D341Med (cell line): ENCODE measurements around the gene VAMP4.

Source experiments
- DNase-seq: peaks from one replicate; pipeline ENCODE4 v3.0.0; 2012; ENCODE audit warnings: low spot score

VAMP4 gene, protein sequence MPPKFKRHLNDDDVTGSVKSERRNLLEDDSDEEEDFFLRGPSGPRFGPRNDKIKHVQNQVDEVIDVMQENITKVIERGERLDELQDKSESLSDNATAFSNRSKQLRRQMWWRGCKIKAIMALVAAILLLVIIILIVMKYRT

DNA sequence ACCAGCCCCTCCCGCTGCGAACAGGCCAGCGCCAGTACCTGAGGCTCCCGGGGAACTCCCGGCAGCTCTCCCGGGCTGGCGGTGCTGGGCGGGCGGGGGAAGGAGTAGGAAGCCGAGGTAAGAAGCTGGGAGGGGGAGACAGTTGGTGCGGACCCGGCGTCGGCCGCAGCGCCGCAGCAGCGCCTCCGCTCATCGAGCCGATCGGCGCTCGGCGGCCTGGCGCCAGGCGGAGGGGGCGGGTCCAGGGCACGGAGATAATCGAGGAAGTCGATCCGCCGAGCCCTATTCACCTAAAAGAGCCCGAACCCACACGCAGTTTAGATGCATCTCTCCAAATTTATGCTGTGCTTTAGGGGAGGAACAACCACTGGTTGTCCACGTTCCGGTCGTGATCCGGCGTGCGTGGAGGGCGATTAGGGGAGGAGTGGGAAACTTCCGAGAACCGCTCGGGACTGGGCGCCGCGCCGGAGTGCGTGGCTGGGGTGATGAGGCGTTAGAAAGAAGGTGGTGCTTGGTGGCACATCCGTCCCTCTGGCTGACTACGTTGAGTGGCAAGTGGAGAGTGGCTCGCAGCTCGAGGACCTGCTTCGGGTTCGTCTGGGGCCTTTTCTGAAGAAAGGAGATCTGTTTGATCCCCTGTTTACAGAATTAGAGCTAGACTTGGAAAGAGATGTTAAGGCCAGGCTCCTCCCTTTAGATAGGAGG lies at the start of gene VAMP4:
Gene VAMP4, minus strand, starts transcription at position 194 of the 705 bp plus-strand sequence. CDS start 3,651 bp downstream, outside the sequence.
- peak; percentile 96 for DNase-seq

DNA sequence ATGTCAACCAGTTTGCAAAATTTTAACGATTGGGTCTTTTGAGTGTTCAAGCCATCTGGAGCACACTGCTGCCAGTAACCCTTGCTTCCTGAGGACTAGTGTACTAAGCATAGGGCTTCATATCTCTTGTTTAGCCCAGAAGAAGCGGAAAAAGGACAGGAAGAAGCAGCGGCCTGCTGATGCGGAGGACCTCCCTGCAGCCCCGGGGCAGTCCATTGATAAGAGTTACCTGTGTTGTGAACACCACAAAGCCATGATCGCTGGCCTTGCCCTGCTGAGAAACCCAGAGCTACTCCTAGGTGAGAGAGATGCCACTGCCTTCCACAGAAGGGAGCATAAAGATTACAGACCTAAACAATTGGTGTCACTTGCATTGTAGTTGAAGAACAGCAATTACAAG lies 48.5 kb upstream of the VAMP4 start:
- DNase-seq, result no peak

DNA sequence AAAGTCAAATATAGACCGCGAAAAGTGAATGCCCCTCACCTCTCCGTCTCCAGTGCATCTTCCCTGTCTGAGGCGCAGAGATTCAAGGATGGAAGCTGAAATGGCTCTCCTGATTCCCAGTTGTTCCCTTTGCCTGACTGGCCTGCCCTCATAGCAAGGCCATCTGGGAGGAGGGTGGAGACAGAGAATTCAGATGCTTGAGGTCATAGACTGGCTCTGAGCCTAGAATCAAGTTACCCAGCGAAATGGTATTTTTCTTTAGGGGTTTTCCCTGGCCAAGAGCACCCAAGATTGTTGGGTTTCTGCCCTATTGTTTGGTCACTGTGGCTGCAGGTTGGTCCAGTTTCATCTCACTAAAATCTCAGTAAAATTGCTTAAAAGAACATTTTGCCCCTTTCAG lies 46.8 kb upstream of the VAMP4 start:
- DNase-seq, result no peak

DNA sequence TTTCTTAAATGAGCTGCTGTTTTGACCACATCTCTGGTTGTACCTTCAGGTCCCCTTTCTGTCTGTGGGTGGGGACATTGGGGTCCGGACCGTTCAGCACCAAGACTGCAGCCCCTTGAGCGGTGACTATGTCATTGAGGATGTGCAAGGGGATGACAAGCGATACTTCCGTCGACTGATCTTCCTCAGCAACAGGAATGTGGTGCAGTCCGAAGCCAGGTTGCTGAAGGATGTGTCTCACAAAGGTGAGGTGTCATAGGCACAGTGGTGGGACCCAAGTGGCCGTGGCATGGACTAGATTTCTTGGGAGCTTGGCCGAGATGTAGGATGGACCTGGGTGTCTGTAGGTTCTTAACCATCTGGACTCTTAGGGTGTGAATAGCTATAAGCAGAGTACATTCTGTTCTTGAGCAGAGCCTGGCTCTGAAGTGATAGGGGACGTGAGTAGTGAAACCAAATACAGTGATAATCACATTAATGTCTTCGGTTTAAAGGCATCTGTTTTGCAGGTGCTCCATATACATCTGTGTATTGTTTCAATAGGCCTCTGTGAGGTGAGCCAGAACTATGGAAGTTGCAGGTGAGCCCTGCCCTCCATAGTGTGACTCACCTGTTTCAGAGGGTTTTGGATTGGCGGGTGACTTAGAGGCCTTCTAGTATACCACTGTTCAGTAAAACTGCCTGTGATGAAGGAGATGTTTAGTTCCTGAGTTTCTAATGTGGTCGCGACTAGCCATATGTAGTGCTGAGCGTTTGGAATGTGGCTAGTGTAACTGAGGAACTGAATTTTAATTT lies 46.0 kb upstream of the VAMP4 start:
- DNase-seq, result no peak

DNA sequence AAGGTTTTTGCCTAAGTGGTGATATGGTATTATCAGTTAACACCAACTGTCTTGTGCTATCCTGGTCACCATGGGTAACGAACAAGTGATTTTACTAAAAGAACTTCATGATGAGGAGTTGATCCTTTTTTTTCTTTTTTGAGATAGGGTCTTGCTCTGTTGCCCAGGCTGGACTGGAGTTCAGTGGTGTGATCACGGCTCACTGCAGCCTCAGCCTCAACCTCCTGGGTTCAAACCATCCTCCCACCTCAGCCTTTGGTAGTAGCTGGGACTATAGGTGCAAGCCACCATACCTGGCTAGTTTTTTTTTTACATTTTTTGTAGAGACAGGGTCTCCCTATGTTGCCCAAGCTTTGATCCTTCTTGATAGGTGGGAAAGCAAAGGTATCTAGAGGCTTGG lies 44.7 kb upstream of the VAMP4 start:
- no peak for DNase-seq

DNA sequence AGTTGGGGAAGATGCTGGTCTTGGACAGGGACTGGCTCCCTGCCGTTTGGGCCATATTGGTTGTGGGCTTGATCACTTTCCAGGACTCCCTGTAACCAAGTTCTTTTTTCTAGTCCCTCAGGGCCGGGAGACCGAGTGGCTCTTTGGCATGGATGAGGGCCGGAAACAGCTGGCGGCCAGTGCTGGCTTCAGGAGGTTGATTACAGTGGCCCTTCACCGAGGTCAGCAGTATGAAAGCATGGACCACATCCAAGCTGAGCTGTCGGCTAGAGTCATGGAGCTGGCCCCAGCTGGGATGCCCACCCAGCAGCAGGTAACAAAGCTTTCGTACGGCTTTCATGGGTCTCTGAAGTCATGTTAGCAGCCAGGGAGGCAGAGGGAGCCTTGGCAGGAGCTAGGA lies 43.9 kb upstream of the VAMP4 start:
- no peak for DNase-seq

DNA sequence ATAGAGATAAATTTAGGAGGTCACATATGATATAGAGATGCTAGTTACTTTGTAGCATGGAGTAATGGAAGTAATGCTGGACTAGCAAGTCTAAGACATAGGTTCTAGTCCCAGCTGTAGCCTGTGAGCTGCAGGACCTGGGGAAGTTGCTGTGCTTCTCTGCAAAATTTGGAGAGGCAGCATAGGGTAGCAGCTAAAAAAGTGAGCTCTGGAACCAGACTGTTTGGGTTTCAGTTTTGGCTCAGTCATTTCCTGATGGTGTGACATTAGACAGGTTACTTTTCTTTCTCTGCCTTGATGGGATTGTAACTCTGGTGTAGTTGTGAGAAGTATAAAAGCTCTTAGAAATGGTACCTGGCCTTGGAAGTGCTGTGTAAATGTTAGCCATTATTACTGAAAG lies 42.9 kb upstream of the VAMP4 start:
- no peak for DNase-seq

DNA sequence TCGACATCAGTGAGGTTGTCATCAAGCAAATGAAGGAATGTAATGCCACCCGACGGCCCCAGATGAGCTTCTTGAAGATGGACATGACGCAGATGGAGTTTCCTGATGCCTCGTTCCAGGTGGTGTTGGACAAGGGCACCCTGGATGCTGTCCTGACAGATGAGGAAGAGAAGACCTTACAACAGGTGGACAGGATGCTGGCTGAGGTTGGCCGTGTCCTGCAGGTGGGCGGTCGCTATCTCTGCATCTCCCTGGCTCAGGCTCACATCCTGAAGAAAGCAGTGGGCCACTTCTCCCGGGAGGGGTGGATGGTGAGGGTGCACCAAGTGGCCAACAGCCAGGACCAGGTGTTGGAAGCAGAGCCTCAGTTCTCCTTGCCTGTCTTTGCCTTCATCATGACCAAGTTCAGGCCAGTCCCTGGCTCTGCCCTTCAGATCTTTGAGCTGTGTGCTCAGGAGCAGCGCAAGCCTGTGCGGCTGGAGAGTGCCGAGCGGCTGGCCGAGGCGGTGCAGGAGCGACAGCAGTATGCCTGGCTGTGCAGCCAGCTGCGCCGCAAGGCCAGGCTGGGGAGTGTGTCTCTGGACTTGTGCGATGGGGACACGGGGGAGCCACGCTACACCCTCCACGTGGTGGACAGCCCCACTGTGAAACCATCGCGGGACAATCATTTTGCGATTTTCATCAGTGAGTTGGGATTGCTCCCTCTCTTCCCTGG lies 42.1 kb upstream of the VAMP4 start:
- no peak for DNase-seq

DNA sequence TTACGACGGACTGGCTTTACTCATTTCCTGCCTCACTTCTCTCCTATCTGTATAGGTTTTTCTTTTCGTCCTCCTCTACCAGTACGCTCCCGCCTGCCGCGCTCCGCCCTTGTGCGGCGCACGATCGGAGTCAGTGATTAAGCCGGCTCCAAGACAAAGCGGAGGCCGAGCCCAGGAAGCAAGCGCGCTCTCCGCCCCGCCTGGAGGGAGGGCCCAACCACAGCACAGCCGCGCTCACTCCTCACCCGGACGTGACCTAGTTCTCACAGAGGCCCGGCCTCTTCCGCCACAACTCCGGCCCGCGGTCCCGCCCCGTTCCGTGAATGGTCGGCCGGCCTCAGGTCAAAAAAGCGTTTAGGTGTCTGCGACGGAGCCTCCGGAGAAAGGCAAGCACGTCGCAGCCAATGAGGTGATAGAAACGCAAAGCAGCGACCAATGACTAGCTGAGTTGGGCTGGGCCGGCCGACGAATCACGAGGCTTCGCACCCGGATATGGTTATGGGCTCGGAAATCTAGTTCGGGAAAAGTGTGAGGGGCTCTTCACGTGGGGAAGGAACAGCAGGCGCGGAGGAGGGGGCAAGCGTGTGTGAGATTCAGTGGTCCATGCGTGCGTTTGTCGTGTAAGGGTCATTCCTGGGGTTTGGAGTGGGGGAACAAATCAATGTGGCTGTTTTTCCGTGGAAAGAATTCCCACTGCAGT lies 39.5 kb upstream of the VAMP4 start, which contains the start of gene METTL13:
Gene METTL13, plus strand, starts transcription at position 485 of the 700 bp plus-strand sequence. CDS start 308 bp downstream, outside the sequence.
- DNase-seq, result peak; percentile 99

DNA sequence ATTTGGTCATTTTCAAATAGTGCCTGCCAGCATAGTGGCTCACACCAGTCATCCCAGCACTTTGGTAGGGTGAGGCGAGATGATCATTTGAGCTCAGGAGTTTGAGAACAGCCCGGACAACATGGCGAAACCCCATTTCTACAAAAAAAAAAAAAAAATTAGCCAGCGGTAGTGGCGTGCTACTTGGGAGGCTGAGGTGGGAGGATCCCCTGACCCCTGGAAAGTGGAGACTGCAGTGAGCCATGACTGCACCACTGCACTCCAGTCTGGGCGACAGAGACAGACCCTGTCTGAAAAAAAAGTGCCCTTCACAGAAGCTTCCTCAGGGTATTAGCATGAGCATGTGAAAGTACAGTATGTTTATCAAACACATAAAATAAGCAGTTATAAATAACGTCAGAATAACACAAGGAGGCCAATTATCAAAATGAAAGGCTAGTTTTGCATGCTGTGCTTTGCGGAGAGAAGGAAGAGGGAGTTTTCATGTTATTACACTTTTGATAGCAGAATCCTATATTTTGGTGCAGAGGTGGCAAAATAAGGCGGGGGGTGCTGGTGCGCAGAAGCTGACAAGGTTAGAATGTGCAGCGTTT lies 38.8 kb upstream of the VAMP4 start:
- no peak for DNase-seq

DNA sequence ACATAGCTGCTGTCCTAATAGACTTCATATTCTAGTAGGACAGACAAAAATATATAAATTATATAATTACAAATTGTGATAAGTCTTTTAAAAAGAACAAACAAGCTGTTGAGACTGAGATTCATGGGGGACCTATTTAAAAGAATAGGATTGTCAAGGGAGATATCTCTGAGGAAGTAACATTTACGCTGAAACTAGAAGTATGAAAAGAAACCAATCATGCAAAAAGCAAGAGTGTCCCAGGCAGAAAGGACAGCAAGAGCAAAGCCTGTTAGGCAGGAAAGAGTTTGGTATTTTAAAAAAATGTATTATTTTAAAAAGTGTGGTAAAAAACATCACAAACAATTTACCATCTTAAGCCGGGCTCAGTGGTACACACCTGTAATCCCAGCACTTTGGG lies 30.4 kb upstream of the VAMP4 start:
- DNase-seq, result no peak

DNA sequence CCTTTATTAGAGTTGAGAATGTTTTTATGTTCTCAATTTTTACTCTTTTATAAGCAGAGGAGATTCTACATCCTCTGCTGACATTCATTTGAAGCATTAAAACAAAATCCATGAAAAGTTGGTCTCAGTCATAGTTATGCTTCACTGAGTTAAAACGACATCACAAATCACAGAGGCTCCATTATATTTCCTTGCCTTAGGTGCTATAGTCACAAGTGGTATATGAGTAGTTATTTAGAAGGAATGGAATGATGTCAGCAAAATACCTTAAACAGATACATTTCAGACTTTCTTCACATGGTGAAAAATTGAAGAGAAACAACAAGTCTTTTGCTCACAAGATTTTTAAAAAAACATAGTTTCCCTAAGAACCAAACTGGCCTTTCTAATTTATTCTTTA lies 27.9 kb upstream of the VAMP4 start:
- no peak for DNase-seq

DNA sequence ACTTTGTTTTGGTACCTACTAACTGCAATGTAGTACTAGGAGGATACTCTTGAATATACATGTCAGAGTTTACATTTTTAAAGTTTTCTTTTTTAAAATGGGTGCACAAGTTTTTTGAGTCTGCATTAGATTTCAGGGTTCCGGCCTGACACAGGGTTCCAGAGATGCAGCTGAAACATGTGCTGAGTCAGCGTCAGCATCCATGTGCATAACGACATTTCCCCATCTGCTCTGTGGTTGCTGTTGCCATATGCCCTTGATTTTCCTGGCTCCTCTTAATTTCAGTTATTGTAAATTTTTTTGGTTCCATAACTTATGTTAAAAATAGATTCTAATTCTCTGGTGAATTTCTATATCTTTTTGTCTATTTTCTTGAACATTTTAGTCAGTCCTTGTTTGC lies 27.3 kb upstream of the VAMP4 start:
- no peak for DNase-seq

DNA sequence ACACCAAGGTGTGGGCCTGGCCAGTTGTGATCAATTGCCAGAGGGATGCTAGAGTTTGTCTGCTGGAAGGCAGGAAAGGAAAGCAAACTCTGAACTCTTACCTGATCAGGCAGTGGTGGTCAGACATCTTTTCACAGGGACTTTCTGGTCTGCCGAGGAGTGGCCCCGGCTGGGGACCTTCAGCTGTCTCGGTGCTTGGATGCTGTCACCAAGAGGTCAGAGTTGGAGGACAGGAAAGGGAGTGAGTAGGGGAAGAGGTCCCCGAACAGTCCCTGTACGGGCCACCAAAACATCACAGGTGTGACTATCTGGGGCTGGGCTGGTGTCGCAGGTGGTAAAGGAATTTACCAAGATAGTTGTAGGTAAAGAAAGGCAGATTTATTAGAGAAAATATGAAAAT lies 21.9 kb upstream of the VAMP4 start:
- no peak for DNase-seq

DNA sequence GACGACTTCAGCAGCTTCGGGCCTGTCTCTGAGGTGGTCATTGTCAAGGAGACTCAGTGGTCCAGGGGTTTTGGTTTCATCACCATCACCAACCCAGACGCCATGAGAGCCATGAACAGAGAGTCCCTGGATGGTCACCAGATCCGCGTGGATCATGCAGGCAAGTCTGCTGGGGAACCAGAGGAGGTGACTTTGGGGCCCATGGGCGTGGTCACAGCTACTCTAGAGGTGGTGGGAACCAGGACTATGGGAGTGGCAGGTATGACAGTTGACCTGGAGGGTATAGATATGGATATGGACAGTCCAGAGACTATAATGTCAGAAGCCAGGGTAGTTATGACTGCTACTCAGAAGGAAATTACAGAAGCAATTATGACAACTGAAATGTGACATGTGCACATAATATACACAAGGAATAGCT lies 20.3 kb upstream of the VAMP4 start:
- DNase-seq, result no peak

DNA sequence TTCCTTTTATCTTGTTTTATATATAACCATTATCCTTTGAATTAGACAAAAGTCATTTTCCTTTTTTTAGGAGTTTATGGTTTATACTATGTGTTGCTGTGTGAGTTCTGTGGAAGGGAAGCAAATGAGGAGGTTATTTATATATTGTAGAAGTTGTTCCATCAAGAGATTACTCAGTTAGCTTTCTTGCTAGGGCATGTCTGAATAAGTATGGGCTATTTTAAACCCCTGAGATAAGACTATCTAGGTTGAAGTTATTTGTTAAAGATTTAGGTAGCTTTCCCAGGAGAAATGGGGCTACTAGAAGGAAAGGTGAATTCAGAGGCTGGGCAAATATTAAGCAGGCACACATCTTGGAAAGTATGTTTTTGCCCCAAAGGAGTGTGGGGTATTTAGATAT lies 16.1 kb upstream of the VAMP4 start:
- no peak for DNase-seq

DNA sequence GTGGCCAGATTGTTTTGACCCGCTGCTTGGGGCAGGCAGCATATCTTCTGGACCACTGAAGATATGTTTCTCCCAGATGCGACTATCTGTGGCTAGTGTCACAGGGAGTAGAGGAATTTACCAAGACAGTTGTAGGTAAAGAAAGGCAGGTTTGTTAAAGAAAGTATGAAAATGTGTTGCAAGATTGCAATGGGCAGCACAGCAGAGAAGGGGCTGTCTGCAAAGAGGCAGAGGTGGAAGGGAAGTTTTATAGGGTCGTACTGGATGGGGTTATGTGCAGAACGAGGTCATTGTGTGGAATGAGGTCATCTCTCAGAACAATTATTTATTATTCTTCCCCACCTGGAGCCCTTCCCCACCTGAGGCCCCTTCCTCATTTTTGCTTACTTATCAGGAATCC lies 15.0 kb upstream of the VAMP4 start:
- no peak for DNase-seq

DNA sequence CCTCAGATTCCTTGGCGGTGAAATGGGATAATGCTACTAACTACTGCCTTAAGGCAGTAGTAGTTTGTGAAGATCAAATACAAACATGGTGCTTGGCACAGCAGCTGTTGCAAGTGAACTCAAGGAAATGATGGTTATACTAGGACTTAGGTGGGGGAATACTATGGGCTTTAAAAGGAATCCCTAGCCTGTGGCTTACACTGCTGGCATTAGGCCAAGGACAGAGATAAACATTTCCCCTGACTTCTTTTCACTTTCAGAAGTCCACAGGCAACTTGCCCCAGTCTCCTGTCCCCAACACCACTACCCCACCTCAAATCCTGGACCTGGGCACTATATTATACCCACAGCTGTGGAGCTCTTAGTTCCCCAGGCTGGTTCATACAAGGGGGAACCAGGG lies 13.1 kb upstream of the VAMP4 start:
- no peak for DNase-seq

DNA sequence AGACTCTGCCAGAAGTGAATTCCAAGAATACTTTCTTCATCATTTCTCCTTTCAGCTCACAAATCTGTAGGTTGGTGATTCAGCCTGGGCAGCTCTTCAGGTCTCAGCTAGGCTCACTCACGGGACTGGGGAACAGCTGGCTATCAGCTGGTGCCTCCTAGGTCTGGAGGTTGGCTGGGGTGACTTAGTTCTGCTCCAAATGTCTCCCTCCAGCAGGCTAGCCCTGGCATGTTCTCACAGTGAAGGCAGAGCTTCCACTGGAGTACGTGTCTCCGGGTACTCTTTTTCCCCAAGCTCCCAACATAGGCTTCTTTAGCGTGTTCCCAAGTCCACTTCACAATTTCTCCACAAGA lies 12.5 kb upstream of the VAMP4 start:
- DNase-seq, result no peak

DNA sequence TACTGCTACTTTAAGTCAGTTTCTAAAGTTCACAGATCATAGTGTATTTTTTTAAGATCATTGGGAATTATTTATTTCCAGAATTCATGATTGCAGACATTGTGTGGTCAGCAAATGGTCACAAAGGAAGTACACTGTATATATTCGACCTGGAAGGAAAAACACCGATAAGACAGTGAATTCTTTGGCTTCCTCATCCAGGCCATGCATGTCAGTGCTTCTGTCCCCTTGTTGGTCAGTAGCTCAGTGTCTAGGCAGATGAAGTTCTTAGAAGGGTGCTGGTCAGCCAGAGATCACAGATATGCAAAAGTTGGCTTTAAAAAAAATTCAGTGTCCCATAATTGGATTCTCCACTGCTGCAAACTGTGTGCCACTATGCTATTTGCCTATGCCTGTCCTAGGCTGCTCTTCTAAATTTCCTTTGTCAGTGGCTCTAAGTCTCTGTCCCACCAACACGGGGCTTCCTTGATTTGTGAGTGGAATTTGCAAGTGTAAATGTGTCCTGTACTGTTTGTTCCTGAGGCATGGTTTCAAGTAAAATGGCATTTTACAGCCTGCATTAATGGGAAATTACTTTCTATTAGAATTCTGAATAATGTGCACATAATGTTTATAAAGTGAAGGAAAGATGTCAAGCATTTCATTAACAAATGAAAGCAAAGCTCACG lies 12.0 kb upstream of the VAMP4 start:
- no peak for DNase-seq

DNA sequence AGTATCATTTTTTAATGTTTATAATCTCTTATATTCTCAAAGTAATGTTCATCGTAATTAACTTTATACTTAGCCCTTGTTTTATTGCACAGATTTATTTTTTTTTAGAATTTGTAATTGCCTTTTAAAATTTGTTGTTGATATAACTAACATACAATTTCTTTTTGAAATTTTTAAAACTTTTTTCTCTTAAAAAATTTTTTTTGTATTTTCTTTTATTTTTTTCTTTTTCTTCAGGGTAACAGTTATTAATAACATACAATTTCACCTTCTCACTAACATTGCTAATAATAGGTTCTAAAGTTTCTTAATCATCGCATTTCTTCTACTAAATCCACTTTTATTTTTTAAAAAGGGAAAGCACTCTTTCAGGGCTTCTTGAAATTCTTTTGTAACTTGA lies 11.3 kb upstream of the VAMP4 start:
- DNase-seq, result no peak
